Lower lobe of right lung (tissue), 2 donors: ENCODE data around the gene ARHGAP28. TPM values are rescaled to one million over a fixed set of nuclear protein-coding genes. Genes with fewer than 3 reads are reported as not detected.

ENCODE experiments used
- ATAC-seq, 2 donors: fragments of 200-7000 bp; cut with Tn5 transposase; one replicate each; pipeline ENCODE4 v1.9.1; 2020 to 2022; ENCODE audit warnings: mild to moderate bottlenecking in 2 of 2, moderate library complexity in 2 of 2
- DNase-seq: peaks from one replicate; pipeline ENCODE4 v3.0.0-alpha.2; 2020
- H3K27ac ChIP-seq: fragments of 200-600 bp; one replicate; pipeline ENCODE4 v1.8.0; 2022
- H3K27me3 ChIP-seq: fragments of 200-600 bp; one replicate; pipeline ENCODE4 v1.8.0; 2022; ENCODE audit warnings: low read depth
- H3K36me3 ChIP-seq: fragments of 200-600 bp; one replicate; pipeline ENCODE4 v1.8.0; 2022; ENCODE audit warnings: mild to moderate bottlenecking
- H3K4me1 ChIP-seq: fragments of 200-600 bp; one replicate; pipeline ENCODE4 v1.8.0; 2022
- H3K4me3 ChIP-seq: fragments of 200-600 bp; one replicate; pipeline ENCODE4 v1.8.0; 2022; ENCODE audit warnings: mild to moderate bottlenecking
- H3K9me3 ChIP-seq: fragments of 200-600 bp; one replicate; pipeline ENCODE4 v1.8.0; 2022
- intact Hi-C: fragments of 100-400 bp; cut with DNase I; formaldehyde crosslinking; loops from one replicate; pipeline ENCODE4 v1.11.0; 2022
- total RNA-seq: library from RNA; stranded (reverse); fragmentation: NEBNext Ultra II Directional; extraction: Animal tissue kit (Norgen Biotek cat#: 25700); gene quantifications from one replicate; pipeline ENCODE4 v1.2.1, GENCODE V29; 2021
- TF ChIP-seq, protein P1 (sequence below): fragments of 200-600 bp; IDR thresholded peaks from one replicate; pipeline ENCODE4 v1.8.0; 2022; ENCODE audit warnings: antibody characterized with exemption, mild to moderate bottlenecking
- donor health status: DM: no; HTN: yes; CAD: no; lungs with severe emphysema.

ARHGAP28 gene
- total RNA-seq, 1 donor from 2014 or later: 13.1 TPM

DNA sequence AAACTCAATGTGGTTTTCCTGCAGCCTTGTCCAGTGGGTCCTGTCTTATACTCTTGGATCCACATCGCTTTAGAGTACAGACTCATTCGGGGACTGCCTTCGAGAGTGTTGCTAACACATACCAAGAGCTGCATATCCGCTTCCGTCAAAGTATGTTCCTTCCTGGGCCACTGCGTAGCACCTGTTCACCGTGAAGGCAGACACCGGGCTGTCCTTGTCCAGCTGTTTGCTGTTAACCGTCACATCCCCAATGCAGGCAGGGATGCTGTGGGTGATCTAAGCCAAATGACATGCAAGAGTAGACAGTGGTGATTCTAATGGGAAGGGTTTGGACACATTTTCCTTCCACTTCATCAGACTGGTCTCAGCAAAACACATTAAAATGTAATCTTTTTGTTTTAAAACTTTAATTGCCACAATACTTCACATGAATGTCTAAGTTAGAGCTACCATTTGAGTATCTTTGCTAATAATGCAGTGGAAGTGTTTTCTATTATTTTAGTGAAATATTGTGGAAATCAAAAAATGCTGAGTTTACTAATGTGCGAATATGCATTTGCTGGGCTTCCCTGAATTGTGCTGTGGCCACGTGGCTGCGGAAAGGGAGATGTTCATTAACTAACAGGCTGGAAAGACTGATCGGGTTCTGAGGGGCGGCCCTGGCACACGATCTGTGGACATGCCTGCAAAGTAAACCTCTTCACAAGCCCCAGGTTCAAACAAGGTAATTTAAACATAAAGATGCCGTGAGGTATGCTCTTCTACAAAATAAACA lies 219.0 kb downstream of the ARHGAP28 start:
- Histone ChIP-seq H3K4me1 (no peaks in the 10 kb centered on the region), H3K9me3 (no peaks in the 10 kb centered on the region), H3K36me3 (no peaks in the 10 kb centered on the region), H3K27me3 (no peaks in the 10 kb centered on the region), H3K4me3 (no peak overlapping the region), H3K27ac (no peak overlapping the region)
- intact Hi-C loops: no loop called here
- TF ChIP-seq, protein P1, sequence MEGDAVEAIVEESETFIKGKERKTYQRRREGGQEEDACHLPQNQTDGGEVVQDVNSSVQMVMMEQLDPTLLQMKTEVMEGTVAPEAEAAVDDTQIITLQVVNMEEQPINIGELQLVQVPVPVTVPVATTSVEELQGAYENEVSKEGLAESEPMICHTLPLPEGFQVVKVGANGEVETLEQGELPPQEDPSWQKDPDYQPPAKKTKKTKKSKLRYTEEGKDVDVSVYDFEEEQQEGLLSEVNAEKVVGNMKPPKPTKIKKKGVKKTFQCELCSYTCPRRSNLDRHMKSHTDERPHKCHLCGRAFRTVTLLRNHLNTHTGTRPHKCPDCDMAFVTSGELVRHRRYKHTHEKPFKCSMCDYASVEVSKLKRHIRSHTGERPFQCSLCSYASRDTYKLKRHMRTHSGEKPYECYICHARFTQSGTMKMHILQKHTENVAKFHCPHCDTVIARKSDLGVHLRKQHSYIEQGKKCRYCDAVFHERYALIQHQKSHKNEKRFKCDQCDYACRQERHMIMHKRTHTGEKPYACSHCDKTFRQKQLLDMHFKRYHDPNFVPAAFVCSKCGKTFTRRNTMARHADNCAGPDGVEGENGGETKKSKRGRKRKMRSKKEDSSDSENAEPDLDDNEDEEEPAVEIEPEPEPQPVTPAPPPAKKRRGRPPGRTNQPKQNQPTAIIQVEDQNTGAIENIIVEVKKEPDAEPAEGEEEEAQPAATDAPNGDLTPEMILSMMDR: no peak
- DNase-seq: no peak
- ATAC-seq: no peak

- no peak for ATAC-seq
- Histone ChIP-seq H3K4me3 (no peak overlapping the region), H3K27ac (no peak overlapping the region), H3K27me3 (no peaks in the 10 kb centered on the region), H3K36me3 (no peaks in the 10 kb centered on the region), H3K9me3 (no peaks in the 10 kb centered on the region), H3K4me1 (no peaks in the 10 kb centered on the region)
- no peak for DNase-seq
- TF ChIP-seq, protein P1: no peak
- intact Hi-C loops: no loop called here
Measured at GRCh38 chr18:6949800-6950586, 220.5 kb downstream of the ARHGAP28 start.

DNA sequence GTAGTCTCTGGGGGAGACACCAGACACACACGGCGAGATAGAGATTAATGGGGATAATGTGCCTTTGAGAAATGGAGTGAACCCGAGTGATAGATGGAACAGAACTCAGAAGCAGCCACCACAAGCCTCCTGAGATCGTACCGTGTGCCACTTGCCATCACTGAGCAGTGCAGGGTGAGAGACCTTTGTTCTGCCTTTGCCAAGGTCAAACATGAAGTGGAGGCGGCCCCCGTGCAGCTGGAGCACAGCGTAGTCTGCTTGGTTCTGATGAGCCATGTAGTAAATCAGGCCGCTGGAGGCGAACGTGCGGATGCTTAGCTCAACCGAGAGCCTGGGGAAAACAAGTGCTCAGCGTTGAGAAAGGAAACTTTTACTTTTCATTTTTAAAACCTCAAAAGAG lies 221.1 kb downstream of the ARHGAP28 start:
- H3K27ac ChIP-seq: no peak overlapping the region
- H3K4me1 ChIP-seq: no peaks in the 10 kb centered on the region
- H3K36me3 ChIP-seq: no peaks in the 10 kb centered on the region
- DNase-seq (no peak), ATAC-seq (no peak)
- intact Hi-C loops: no loop called here
- no peaks in the 10 kb centered on the region for H3K9me3 ChIP-seq
- no peak overlapping the region for H3K4me3 ChIP-seq
- H3K27me3 ChIP-seq: no peaks in the 10 kb centered on the region
- TF ChIP-seq, protein P1: no peak

DNA sequence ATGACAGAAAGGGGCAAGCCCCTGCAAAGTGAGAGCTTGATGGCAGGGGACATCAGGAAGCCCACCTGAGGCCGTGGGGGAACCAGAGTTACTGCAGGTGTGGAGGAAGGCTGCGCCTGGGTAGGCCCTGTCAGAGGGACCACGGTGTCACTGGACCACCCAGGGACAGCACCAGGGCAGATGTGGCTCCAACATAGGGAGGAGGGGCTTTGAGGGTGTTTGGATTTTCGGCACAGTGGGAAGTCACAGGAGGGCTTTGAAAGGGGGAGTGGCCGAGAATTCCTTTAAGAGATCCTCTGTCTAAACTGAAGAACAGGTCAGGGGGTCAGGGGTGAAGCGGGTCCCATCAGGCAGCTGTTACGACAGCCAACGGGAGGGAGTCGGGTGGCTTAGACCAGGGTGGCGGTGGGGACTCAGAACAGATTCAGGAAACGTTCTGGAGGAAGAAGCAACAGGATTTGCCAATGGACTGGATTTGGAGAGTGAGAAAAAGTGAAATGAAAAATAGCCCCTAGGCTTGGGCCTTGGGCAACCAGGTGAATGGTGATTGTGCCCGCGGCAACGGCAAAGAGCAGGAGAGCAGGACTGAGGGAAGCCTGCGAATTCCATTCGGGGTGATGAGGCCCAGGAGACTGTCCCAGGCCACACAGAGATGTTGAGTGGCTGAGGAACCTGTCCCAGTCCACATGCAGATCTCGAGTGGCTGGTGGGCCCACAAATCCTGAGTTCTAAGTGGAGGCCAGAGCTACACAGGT lies 222.0 kb downstream of the ARHGAP28 start:
- Histone ChIP-seq H3K9me3 (no peaks in the 10 kb centered on the region), H3K27ac (no peak overlapping the region), H3K4me1 (no peaks in the 10 kb centered on the region), H3K36me3 (no peaks in the 10 kb centered on the region), H3K27me3 (no peaks in the 10 kb centered on the region), H3K4me3 (no peak overlapping the region)
- TF ChIP-seq, protein P1: no peak
- intact Hi-C loops: no loop called here
- no peak for DNase-seq
- ATAC-seq: no peak

GRCh38 chr18:6954501-6954900 lies 225.0 kb downstream of the ARHGAP28 start:
- H3K27me3 ChIP-seq: no peaks in the 10 kb centered on the region
- intact Hi-C loops: no loop called here
- TF ChIP-seq, protein P1: no peak

More at GRCh38 chr18:6954501-6954900, 225.0 kb downstream of the ARHGAP28 start:
- Histone ChIP-seq H3K4me1 (no peaks in the 10 kb centered on the region), H3K4me3 (no peak overlapping the region), H3K27ac (no peak overlapping the region), H3K9me3 (no peaks in the 10 kb centered on the region), H3K36me3 (no peaks in the 10 kb centered on the region)
- DNase-seq: no peak
- ATAC-seq: no peak
